GM19043 (cell line): ENCODE data around the gene SLC16A14.
"Not testable (repeated sequence)": the region's sequence is repeated elsewhere in the genome, so short reads cannot be mapped to it uniquely, and the experiment has no call there.

ENCODE experiments used
- ATAC-seq: cut with Tn5 transposase; IDR thresholded peaks from one replicate; pipeline ENCODE4 v1.9.1; 2021; ENCODE audit warnings: low read depth; ENCODE audit not compliant: unreplicated experiment

Gene SLC16A14

GRCh38 chr2:230068651-230069055 lies at the start of gene SLC16A14:
Gene SLC16A14, minus strand, starts transcription at chr2:230068924. Its CDS starts 9,572 bp downstream, at chr2:230059352.
- peak; percentile 28 for ATAC-seq

- no peak for ATAC-seq
Measured at GRCh38 chr2:230106771-230107170, 38.0 kb upstream of the SLC16A14 start.

GRCh38 chr2:230101967-230102366 lies 33.2 kb upstream of the SLC16A14 start:
- not testable (repeated sequence) for ATAC-seq

- ATAC-seq, result no peak
Measured at GRCh38 chr2:230097841-230098240, 29.1 kb upstream of the SLC16A14 start.

GRCh38 chr2:230097424-230097823 lies 28.7 kb upstream of the SLC16A14 start:
- no peak for ATAC-seq

GRCh38 chr2:230090967-230091366 lies 22.2 kb upstream of the SLC16A14 start:
- ATAC-seq, result no peak

GRCh38 chr2:230085201-230085600 lies 16.5 kb upstream of the SLC16A14 start:
- no peak for ATAC-seq

GRCh38 chr2:230077851-230078547 lies 9.3 kb upstream of the SLC16A14 start:
- ATAC-seq, result no peak

- no peak for ATAC-seq
Measured at GRCh38 chr2:230076819-230077218, 8.1 kb upstream of the SLC16A14 start.

GRCh38 chr2:230075988-230076631 lies 7.4 kb upstream of the SLC16A14 start:
- ATAC-seq, result no peak

- no peak for ATAC-seq
Measured at GRCh38 chr2:230071421-230071820, 2.7 kb upstream of the SLC16A14 start.

- ATAC-seq, result no peak
Measured at GRCh38 chr2:230069402-230069801, 678 bp upstream of the SLC16A14 start.

GRCh38 chr2:230068016-230068650 lies 591 bp downstream of the SLC16A14 start:
- ATAC-seq, result peak; percentile 34

GRCh38 chr2:230060672-230061293 lies 7.9 kb downstream of the SLC16A14 start:
- no peak for ATAC-seq

GRCh38 chr2:230053753-230054478 lies 14.8 kb downstream of the SLC16A14 start:
- ATAC-seq, result no peak

- no peak for ATAC-seq
Measured at GRCh38 chr2:230052299-230052698, 16.4 kb downstream of the SLC16A14 start.

GRCh38 chr2:230050136-230050535 lies 18.6 kb downstream of the SLC16A14 start:
- no peak for ATAC-seq

GRCh38 chr2:230048010-230048671 lies 20.6 kb downstream of the SLC16A14 start:
- ATAC-seq, result no peak

- no peak for ATAC-seq
Measured at GRCh38 chr2:230046491-230046890, 22.2 kb downstream of the SLC16A14 start.

- ATAC-seq, result no peak
Measured at GRCh38 chr2:230043461-230043860, 25.3 kb downstream of the SLC16A14 start.
